Stimulated activated CD4-positive, alpha-beta T cell treated with anti-CD3 and anti-CD28 coated beads, TNF-alpha, amount 100 ng/mL, for 48 hours (primary cell): Measurements from ENCODE around the gene EIF3I.
A peak's percentile ranks its signal among the peaks of the same experiment; 100 is the strongest.

Experiments
- DNase-seq, 3 donors: peaks; one replicate each; pipeline ENCODE4 v3.0.0-alpha.2; 2020; ENCODE audit warnings: low read depth in 3 of 3

Gene EIF3I

GRCh38 chr1:32266921-32267591 lies 44.8 kb downstream of the EIF3I start:
- DNase-seq = no peak

GRCh38 chr1:32269744-32270143 lies 47.5 kb downstream of the EIF3I start:
- no peak for DNase-seq

- no peak for DNase-seq
These were observed 50.6 kb downstream of the EIF3I start for GRCh38 chr1:32272557-32273390.

- DNase-seq = peak in 2 of 3 donors; percentile 45 to 72
These were observed 51.4 kb downstream of the EIF3I start for GRCh38 chr1:32273391-32274208.

- no peak for DNase-seq
These were observed 52.6 kb downstream of the EIF3I start for GRCh38 chr1:32274646-32275340.

- DNase-seq = no peak
These were observed 53.2 kb downstream of the EIF3I start for GRCh38 chr1:32275424-32275823.

GRCh38 chr1:32276032-32276782 lies 54.0 kb downstream of the EIF3I start:
- DNase-seq = no peak
